Ovary (tissue), 3 donors: ENCODE measurements around the gene AKT3.

ENCODE experiments used
- POLR2A ChIP-seq: fragments of 450-650 bp; IDR thresholded peaks from one replicate; pipeline ENCODE4 v1.6.1; 2017; ENCODE audit warnings: antibody characterized with exemption, mild to moderate bottlenecking, moderate library complexity
- TF ChIP-seq, protein P1 (sequence below), 3 donors: fragments of 450-650 bp in 2 of 3; fragments of 200-600 bp in 1 of 3; IDR thresholded peaks; one replicate each; pipeline versions ENCODE4 v1.5.1 to v1.8.0; 2016 to 2022; ENCODE audit warnings: antibody characterized with exemption in 3 of 3, mild to moderate bottlenecking in 1 of 3
- donor health status: DM: no; HTN: no; CAD: no.

DNA sequence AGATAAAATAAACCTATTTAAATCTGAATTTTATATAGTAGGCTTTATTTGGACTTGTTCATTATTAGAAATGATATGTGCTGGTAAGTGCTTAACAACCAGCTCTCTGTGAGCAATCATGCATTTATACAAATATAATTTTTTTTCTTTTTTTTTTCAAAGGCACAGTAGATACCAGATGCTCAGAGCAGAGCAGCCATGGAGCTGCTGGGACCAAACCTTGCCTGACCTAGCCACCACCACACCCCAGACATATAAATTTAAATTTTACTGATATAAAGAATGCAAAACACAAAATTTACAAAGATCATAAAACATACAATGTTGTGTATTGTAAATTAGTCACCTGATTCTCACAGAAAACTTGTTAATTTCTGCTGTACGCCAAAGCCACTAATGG is 303.6 kb downstream of the AKT3 start:
- TF ChIP-seq, protein P1, sequence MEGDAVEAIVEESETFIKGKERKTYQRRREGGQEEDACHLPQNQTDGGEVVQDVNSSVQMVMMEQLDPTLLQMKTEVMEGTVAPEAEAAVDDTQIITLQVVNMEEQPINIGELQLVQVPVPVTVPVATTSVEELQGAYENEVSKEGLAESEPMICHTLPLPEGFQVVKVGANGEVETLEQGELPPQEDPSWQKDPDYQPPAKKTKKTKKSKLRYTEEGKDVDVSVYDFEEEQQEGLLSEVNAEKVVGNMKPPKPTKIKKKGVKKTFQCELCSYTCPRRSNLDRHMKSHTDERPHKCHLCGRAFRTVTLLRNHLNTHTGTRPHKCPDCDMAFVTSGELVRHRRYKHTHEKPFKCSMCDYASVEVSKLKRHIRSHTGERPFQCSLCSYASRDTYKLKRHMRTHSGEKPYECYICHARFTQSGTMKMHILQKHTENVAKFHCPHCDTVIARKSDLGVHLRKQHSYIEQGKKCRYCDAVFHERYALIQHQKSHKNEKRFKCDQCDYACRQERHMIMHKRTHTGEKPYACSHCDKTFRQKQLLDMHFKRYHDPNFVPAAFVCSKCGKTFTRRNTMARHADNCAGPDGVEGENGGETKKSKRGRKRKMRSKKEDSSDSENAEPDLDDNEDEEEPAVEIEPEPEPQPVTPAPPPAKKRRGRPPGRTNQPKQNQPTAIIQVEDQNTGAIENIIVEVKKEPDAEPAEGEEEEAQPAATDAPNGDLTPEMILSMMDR (IDR thresholded peaks at IDR 0.05), result no peak
- no peak for TF ChIP-seq POLR2A
